Stimulated activated CD4-positive, alpha-beta T cell treated with anti-CD3 and anti-CD28 coated beads, Interleukin-4, amount 100 ng/mL, for 1 hour (primary cell): ENCODE data around the gene TRIM62.
"Not testable (repeated sequence)": the region's sequence is repeated elsewhere in the genome, so short reads cannot be mapped to it uniquely, and the experiment has no call there.

ENCODE experiments used
- DNase-seq: peaks from one replicate; pipeline ENCODE4 v3.0.0-alpha.2; 2020

TRIM62 gene

DNA sequence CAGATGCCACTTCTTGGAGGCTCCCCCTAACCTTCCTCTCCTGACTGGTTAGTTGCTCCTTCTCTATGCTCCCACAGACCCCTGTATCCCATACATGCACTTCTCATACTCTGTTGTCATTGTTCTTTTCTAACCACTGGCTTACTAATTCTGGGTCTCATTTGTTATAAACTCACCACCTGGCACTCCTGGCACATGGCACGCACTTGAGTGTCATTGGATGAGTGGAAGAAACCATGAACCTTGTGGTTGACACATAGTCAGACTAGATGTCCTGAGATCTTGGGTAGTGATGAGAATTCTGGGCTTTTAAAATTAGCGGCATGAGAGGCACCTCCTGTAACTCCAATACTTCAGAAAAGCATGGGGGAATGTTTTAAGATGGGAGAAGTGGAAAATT lies 49.3 kb downstream of the TRIM62 start:
- no peak for DNase-seq

DNA sequence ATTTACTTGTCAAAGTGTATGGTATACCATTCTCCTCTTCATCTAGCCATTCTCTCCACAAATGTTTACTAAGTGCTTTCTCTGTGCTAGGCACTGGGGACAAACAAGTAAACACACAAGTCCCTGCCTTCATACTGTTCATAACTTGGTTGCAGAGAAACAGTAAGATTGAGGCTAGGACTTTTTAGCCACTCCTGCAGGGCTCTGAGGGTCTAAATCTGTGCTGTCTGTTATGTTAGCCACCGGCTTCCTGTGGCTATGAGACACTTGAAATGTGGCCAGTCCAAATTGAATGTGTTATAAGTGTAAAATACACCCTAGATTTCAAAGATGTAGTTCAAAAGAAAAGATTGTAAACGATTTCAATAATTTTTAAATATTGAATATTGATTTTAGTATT lies 50.7 kb downstream of the TRIM62 start:
- no peak for DNase-seq

DNA sequence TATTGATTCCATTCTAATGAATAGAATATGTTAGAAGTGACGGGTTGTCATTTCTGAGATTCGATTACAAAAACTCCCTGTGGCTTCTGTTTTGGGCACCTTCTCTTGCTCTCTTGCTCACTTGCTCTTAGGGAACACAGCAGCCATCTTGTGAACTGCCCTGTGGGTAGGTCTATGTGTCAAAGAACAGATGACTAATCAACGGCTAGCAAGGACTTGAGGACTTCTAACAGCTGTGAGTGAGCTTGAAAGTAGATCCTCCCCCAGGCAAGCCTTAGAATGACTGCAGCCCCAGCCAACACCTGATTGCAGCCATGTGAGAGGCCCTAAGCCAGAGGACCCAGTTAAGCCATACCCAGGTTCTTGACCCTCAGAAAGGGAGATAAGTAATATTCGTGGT lies 51.5 kb downstream of the TRIM62 start:
- peak; percentile 10 for DNase-seq

DNA sequence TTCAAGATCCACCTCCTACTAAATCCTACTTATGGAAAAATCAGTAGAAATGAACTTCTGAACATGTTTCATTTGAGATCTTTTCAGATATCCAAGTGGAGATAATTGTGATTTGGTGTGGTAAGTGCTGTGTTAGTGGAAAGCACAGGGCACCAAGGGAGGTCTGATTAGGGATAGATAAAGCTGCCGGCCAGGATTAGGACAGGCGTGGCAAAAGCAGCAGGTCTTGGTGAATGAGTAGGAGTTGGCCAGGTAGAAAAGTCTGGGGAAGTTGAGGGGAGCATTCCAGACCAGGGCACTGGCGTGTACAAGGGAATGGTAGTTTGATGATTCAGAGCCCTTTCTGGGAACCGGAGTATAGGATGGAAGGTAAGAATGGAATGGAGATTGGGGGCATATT lies 53.1 kb downstream of the TRIM62 start:
- no peak for DNase-seq

DNA sequence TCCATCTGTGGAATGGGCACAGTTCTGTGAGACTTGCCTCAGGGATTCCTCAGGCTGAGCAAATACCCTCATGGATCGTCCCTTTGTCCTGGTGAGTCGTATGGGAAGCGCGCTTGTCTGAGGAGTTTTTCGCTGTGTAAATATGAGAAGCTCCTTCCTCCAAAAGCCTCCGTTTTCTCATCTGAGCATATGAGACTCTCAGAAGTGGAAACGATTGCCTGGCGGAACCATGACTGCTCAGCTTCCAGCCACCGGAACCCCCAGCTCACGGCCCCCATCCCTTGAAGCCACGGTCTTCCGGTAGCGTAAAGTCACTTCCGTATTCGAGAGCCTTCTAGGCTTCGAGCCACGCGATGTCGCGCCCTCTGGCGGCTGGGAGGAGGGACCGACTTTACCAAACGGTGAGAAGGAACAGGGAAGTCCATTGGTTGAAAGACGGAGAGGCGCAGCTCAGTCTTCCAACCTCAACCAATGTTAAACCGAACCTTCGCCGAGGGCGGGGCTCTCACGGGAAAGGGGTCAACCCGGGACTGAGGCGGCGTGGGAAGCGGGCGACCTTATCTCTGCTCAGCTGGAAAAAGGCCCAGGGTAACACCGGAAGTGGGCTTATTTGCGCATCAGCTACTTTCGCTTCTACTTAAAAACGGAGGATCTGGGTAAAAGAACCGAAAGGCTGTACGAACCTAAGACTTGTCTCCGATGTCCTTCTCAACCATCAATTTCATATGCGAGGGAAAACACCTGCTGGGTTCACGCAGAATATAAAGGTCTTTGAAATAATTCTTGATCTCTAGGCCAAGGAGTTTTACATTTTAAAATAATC lies 54.6 kb downstream of the TRIM62 start:
- peak; percentile 98 for DNase-seq

DNA sequence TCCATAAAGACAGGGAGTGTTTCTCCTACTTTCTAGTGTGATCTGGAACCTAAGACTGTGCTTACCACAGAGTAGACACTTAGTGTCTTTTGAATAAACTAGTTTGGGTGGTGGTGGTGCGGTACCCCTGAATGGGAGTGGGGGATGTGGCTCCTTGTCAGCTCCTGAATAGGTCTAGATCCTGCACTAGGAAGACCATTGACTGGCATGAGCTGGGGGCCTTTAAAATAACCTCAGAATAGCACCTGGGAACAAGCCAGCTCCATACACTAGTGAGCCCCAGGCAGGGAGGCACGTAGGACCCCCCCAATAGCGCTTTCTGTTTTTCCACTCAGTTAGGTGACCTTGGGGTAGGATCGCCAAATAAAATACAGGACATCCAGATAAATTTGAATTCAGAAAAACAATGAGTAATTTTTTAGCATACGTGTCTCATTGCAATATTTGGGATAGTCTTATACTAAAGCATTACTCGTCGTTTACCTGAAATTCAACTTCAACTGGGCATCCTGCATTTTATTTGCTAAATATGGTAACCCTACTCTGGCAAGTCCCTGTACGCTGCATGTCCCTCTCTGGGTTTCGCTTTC lies 55.3 kb downstream of the TRIM62 start:
- DNase-seq, result no peak

DNA sequence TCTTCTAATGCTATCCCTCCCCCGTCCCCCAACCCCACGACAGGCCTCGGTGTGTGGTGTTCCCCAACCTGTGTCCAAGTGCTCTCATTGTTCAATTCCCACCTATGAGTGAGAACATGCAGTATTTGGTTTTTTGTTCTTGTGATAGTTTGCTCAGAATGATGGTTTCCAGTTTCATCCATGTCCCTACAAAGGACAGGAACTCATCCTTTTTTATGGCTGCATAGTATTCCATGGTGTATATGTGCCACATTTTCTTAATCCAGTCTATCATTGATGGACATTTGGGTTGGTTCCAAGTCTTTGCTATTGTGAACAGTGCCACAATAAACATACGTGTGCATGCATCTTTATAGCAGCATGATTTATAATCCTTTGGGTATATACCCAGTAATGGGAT lies 57.2 kb downstream of the TRIM62 start:
- not testable (repeated sequence) for DNase-seq

DNA sequence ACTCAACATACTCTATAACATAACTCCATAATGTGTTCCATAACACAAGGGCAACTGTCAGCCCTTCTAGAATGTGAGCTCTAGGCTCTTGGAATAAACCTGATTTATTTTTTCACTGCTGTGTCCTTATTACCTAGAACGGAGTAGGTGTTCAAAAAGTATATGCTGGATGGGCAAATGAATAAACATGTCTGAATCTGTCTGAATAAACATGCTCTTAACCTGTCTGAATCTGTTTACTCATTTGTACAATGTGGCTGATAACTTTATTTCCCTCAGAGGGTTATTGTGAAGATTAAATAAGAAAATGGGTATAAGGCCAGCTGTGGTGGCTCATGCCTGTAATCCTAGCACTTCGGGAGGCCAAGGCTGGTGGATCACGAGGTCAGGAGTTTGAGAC lies 58.6 kb downstream of the TRIM62 start:
- no peak for DNase-seq

DNA sequence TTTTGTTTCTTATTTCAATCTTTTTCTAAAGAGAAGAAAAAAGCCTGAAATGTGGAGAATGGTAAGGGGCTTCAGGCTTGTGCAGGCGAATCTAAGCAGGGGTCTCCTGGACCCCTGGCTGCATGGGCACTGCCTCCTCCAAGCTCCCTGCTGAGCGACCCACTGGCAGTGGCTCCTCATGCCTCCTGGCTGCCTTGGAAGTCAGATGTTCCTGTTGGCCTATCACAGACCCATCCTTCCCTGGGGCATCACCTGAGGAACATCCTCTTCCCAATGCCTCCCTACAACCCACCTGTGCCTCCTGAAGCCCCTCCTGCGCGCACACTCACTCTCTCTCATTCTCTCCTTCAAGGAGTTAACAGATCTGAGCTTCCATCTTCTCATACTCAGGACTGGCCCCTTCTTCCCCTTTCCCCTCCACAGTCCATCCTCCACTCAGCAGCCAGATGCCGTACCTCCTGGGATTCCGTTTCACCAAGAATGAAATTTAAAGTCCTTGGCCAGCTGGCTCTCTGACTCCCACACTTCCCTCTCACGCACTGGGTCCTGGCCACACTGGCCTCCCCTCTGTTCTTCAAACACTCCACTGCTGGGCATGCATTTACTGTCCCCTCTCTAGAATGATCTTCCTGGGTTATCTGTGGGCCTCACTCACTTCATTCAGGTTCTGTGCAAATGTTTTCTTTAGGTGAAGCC lies 59.2 kb downstream of the TRIM62 start:
- DNase-seq, result no peak

DNA sequence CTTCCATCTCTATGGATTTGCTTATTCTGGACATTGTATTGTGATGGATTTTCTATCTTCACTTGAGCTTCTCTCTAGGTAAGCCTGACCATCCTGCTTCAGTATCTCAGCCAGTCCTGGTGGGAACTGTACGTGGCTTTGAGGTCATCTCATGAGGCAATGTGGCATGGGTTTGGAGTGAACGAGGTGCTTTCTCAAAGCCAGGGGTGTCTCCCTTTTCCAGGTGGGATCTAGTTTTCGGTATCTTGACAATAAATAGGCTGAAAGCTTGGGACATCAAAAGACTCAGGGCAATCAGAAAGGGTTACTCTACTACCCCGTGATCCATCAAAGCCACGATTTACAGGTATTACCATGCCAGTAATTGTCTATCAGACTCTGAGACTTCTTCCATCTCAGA lies 60.1 kb downstream of the TRIM62 start:
- DNase-seq, result no peak

DNA sequence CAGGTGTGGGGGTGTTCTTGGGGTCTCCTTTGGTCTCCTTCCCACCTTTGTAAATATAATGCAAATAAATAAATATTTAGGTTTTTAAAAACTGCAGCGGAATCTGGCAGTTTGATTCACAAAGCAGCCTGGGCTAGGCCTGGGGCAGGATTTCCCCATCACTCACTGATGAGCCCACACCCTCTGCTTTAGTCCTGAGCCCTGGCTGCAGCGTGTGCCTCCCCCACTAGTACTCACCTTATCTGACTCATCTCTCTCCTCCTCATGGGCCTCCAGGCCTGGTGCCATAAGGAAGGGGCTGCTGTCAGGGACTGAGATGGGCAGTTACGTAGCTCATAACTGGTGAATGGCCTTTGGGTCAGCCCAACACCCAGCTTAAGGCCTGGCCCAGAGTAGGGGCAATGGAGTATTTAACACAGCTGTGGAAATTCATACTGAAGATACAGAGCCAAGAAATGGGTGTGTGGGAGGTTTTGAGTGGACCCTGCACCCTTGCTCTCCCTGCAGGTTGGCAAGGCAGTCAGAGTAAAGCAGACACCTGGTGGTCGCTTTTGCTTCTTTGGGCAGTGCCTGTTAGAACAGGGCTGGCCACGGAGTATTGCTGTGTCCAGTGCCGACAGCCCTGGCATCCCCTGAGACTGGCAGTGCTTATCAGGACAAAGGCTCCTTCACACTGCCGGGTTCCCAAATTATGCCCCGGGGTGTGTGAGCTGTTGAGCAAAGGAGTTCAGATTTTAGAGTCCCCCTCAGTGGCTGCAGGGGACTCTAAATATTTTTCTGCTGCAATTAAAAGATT lies 61.2 kb downstream of the TRIM62 start:
- no peak for DNase-seq

DNA sequence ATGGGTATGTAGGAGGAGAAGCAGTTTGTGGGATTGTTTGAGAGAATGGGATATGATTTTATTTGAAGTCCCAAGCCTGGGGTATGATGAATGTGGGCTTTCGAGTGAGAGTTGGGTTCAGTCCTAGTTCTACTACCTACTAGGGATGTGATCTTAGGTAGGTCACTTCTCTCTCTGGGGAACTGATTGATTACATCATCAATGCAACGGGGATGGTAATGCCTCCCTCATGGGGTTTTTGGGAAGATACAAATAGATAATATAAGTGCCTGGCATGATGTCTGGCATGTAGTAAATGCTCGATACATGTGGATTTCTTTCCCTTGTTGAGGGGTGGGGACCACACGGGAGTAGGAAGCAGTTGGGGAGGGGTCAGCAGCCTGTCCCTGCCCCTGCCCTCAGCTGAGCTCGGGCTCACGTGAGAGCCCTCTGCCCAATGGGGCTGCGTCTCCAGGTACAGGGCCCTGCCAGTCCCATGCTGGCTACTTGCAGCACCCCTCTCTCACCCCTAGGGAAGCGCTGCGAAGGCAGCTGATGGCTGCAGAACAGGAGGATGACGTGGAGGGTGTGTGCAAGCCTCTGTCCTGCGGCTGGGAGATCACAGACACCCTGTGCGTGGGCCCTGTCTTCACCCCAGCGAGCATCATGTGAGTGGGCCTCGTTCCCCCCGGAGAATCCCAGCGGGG lies 62.2 kb downstream of the TRIM62 start:
- DNase-seq, result no peak

DNA sequence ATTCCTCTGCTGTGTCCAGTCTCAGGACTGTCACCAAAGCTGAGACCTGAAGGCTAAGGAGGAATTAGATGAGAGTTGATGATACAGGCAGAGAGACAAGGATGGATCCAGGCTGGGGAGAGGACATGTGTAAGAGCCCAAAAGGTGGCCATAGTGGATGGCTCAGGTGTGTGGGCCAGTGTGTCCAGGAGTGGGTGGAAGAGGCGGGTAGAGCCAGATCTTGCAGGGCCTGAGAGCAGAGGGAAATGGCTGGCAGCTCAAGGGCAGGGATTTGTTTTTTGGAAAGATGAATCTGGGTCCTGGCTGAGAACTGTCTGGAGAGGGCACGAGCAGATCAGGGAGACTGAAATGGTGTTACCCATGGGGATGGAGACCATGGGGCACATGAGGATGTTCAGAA lies 62.8 kb downstream of the TRIM62 start:
- DNase-seq, result no peak

DNA sequence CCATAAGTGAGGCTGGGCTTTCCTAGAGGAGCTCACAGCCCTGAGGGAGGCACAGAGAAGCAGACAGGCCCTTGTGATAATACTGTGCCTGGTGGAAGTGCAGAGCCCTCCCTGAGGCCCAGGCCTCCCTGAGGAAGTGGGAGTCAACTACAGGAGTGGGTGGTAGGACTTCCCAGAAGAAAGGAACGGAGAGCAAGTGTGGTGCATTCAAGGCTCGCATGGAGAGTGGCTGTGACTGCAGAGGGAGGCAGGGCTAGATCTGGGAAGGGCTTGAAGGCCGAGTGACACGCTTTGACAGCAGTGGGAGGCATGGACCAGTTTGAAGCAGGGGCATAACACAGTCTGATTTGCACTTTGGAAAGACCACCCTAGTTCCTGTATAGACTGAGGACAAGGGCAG lies 63.6 kb downstream of the TRIM62 start:
- DNase-seq, result no peak

DNA sequence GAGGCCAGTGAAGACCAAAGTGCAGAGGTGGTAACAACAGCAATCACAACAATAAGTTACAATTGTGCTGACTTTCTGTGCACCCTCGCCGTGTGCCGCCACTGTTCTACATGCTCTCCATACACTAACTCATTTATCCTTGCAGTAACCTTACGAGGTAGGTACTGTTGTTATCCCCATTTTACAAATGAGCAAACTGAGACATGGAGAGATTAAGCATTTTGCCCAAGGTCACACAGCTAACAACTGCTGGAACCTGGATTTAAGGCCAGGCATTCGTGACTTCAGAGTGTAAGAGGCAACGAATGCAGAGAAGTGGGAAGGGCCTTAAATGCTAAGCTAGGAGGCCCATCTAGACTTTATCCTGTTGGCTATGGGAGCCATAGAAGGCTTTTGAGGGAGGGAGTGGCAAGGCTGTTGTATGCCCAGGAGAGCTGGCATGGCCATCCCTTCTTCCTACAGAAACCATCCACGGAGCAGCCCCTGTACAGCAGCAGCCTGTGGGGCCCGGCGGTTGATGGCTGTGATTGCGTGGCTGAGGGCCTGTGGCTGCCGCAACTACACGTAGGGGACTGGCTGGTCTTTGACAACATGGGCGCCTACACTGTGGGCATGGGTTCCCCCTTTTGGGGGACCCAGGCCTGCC lies 64.3 kb downstream of the TRIM62 start:
- no peak for DNase-seq

DNA sequence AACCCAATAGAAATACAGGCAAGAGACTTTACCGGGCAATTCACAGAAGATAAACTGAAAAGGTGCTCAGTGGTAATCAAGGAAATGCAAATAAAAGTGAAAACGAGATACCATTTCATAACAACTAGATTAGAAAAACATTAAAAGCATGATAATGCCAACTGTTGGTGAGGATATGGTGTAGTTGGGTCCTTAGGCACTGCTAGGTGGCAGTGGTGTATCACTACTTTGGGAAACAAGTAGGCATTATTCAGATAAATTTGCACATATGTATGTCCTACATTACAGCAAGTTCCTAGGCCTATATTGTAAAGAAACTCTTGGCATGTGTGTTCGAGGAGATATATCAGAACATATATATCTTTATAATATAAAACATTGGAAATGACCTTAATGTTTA lies 69.9 kb downstream of the TRIM62 start:
- DNase-seq, result no peak

DNA sequence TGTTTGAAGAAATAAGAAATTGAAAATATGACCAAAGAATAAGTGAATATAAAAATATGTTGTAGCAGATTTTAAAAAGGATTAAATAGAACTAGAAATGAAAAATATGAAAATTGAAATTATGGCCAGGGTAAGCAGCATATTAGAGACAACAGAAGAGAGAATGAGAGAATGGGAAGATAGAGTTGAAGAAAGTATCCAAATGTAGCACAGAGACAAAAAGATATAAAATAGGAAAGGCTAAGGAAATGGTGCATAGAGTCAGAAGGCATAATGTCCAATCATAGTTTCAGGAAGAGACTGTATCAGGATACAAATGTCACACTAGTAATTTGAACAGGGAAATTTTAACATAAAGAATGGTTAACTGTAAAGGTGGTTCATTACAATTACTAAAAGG lies 71.4 kb downstream of the TRIM62 start:
- DNase-seq, result no peak

DNA sequence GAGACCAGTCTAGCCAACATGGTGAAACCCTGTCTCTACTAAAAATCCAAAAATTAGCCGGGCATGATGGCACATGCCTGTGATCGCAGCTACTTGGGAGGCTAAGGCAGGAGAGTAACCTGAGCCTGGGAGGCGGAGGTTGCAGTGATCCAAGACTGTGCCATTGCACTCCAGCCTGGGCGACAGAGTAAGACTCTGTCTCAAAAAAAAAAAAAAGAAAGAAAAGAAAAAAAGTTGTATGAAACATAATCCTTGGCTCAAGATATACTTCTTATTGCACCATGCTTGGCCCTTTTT lies 81.8 kb downstream of the TRIM62 start:
- not testable (repeated sequence) for DNase-seq

DNA sequence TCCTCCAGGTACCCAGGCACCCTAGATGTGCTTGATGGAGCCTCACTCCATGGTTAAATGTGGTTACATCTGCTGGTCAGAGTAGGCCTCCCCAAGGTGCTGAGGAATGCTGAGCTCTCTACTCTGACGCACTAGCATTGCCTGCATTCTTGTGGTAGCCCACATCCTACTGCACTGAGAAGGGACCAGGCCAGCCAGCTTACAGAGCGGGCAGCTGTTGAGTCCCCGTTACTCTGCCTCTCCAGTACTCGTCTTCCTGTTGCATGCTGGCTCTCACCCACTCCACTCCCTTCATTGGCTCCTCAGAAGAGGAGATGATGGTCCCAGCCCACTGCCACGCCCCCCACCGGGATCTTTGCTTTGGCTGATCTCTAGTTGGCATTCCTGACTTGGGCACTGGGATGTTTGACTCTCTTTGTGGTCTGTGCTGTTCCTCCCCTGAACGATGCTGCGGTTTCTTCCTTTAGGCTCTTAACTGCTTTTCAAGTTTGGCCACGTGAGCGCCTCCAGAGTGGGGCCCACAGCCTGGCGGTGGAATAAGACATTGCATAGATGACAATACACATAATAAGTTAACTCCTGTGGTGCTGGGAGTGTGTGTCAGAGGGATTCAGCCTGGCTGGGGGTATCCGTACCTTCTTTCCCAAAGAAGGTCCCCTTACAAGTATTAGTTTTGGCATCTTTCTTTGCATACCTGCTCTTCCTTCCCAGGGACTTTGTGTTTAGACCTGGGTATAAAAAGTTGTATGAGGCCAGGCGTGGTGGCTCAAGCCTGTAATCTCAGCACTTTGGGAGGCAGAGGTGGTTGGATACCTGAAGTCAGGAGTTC lies 82.3 kb downstream of the TRIM62 start:
- DNase-seq, result peak; percentile 49

DNA sequence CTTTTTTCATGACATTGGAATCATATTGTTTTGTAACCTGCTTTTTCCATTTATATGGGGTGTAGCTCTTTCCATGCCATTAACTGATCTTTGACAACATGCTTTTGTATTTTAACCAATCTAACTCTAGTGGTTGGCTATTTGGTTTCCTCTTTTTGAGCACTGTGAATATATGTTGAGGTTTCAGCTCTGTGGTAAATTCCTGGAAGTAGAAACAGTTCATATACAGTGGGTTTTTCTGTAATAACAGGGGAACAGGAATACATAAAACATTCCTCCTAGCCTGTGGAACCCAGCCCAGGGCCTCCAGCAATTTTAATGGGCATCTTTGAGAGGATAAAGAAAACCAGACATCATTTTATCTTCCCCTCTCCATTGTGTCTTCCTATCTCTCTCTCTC lies 83.5 kb downstream of the TRIM62 start:
- no peak for DNase-seq

DNA sequence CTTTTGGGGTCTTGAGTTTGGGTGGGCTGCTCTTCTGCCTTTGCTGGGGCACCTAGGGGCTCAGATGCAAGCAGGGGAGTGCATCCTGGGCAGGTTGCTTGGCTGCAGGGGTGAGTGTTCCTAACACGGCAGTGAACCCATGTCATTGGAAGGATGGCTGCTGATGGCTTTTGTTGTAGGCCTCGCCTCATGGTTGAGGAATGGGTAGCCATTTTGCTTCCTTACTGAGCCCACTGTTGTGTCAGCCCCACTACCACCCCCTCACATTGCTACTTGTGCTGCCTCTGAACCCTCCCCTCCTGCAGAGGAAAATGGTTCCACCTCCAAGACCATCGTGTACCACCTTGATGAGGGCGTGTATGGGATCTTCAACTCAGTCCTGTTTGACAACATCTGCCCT lies 84.1 kb downstream of the TRIM62 start:
- DNase-seq, result no peak
